HK-2 (cell line): Measurements from ENCODE around the gene TMEM273.

Experiments used
- DNase-seq: peaks from one replicate; pipeline ENCODE4 v3.0.0-alpha.2; 2018; ENCODE audit not compliant: unreplicated experiment

The TMEM273 gene

GRCh38 chr10:49176310-49177268 is 11.6 kb downstream of the TMEM273 start:
- no peak for DNase-seq

- DNase-seq, result no peak
These were observed 12.4 kb downstream of the TMEM273 start for GRCh38 chr10:49175587-49176309.

- no peak for DNase-seq
These were observed 13.2 kb downstream of the TMEM273 start for GRCh38 chr10:49174926-49175500.

- DNase-seq, result no peak
These were observed 13.8 kb downstream of the TMEM273 start for GRCh38 chr10:49174261-49174925.

- DNase-seq, result no peak
These were observed 14.3 kb downstream of the TMEM273 start for GRCh38 chr10:49173853-49174252.

- DNase-seq, result no peak
These were observed 14.9 kb downstream of the TMEM273 start for GRCh38 chr10:49173201-49173772.

- no peak for DNase-seq
These were observed 15.4 kb downstream of the TMEM273 start for GRCh38 chr10:49172777-49173132.

- DNase-seq, result no peak
These were observed 16.0 kb downstream of the TMEM273 start for GRCh38 chr10:49172061-49172776.

GRCh38 chr10:49171326-49172060 is 16.7 kb downstream of the TMEM273 start:
- no peak for DNase-seq

GRCh38 chr10:49170632-49171325 is 17.4 kb downstream of the TMEM273 start:
- no peak for DNase-seq

GRCh38 chr10:49169776-49170175 is 18.4 kb downstream of the TMEM273 start:
- DNase-seq, result no peak

- no peak for DNase-seq
These were observed 19.2 kb downstream of the TMEM273 start for GRCh38 chr10:49168831-49169500.

GRCh38 chr10:49168171-49168540 is 20.0 kb downstream of the TMEM273 start:
- DNase-seq, result no peak

- DNase-seq, result no peak
These were observed 20.6 kb downstream of the TMEM273 start for GRCh38 chr10:49167425-49168170.

GRCh38 chr10:49166484-49167400 is 21.4 kb downstream of the TMEM273 start:
- DNase-seq, result no peak

- DNase-seq, result no peak
These were observed 22.2 kb downstream of the TMEM273 start for GRCh38 chr10:49165821-49166483.

- DNase-seq, result no peak
These were observed 22.9 kb downstream of the TMEM273 start for GRCh38 chr10:49165259-49165658.
